Activated naive CD4-positive, alpha-beta T cell treated with anti-CD3 and anti-CD28 coated beads, Interleukin-2, amount 50 U/mL, for 24 hours (primary cell): ENCODE results near the gene PPP2R3B.

Source experiments
- H3K27ac Mint-ChIP-seq: one replicate; pipeline ENCODE4 v1.8.0; 2021; ENCODE audit warnings: mild to moderate bottlenecking, mixed read lengths
- H3K27me3 Mint-ChIP-seq: one replicate; pipeline ENCODE4 v1.8.0; 2021; ENCODE audit warnings: mixed read lengths
- H3K36me3 Mint-ChIP-seq: one replicate; pipeline ENCODE4 v1.8.0; 2021; ENCODE audit warnings: mixed read lengths
- H3K4me1 Mint-ChIP-seq: one replicate; pipeline ENCODE4 v1.8.0; 2021; ENCODE audit warnings: mixed read lengths
- H3K4me3 Mint-ChIP-seq: one replicate; pipeline ENCODE4 v1.8.0; 2021; ENCODE audit warnings: mild to moderate bottlenecking, mixed read lengths
- H3K9me3 Mint-ChIP-seq: one replicate; pipeline ENCODE4 v1.8.0; 2021; ENCODE audit warnings: mixed read lengths

The PPP2R3B gene

GRCh38 chrX:300334-300733 is 86.4 kb downstream of the PPP2R3B start:
- Mint-ChIP-seq H3K27me3 (no peaks in the 10 kb centered on the region), H3K9me3 (no peaks in the 10 kb centered on the region), H3K36me3 (peaks cover 9% of the 10 kb centered on the region), H3K27ac (no peak overlapping the region), H3K4me3 (no peak overlapping the region), H3K4me1 (no peaks in the 10 kb centered on the region)

- H3K36me3 Mint-ChIP-seq, result peaks cover 7% of the 10 kb centered on the region
- H3K4me1 Mint-ChIP-seq, result no peaks in the 10 kb centered on the region
- H3K27me3 Mint-ChIP-seq, result no peaks in the 10 kb centered on the region
- no peak overlapping the region for H3K4me3 Mint-ChIP-seq
- no peak overlapping the region for H3K27ac Mint-ChIP-seq
- H3K9me3 Mint-ChIP-seq, result no peaks in the 10 kb centered on the region
Measured at GRCh38 chrX:298993-299392, 87.7 kb downstream of the PPP2R3B start.

- Mint-ChIP-seq H3K9me3 (no peaks in the 10 kb centered on the region), H3K36me3 (peaks cover 5% of the 10 kb centered on the region), H3K4me1 (no peaks in the 10 kb centered on the region), H3K27me3 (no peaks in the 10 kb centered on the region), H3K27ac (no peak overlapping the region), H3K4me3 (no peak overlapping the region)
Measured at GRCh38 chrX:295136-295535, 91.6 kb downstream of the PPP2R3B start.

GRCh38 chrX:292900-293897 is 93.5 kb downstream of the PPP2R3B start:
- Mint-ChIP-seq H3K4me1 (no peaks in the 10 kb centered on the region), H3K36me3 (peaks cover 5% of the 10 kb centered on the region), H3K4me3 (no peak overlapping the region), H3K9me3 (no peaks in the 10 kb centered on the region), H3K27me3 (no peaks in the 10 kb centered on the region), H3K27ac (no peak overlapping the region)

GRCh38 chrX:291411-291901 is 95.3 kb downstream of the PPP2R3B start:
- Mint-ChIP-seq H3K27me3 (no peaks in the 10 kb centered on the region), H3K27ac (no peak overlapping the region), H3K4me3 (no peak overlapping the region), H3K9me3 (no peaks in the 10 kb centered on the region), H3K36me3 (peaks cover 5% of the 10 kb centered on the region), H3K4me1 (no peaks in the 10 kb centered on the region)

- Mint-ChIP-seq H3K27me3 (no peaks in the 10 kb centered on the region), H3K4me1 (no peaks in the 10 kb centered on the region), H3K27ac (no peak overlapping the region), H3K36me3 (peaks cover 5% of the 10 kb centered on the region), H3K4me3 (no peak overlapping the region), H3K9me3 (no peaks in the 10 kb centered on the region)
Measured at GRCh38 chrX:290476-291166, 96.1 kb downstream of the PPP2R3B start.

GRCh38 chrX:288561-288991 is 98.1 kb downstream of the PPP2R3B start:
- Mint-ChIP-seq H3K4me3 (no peak overlapping the region), H3K27ac (no peak overlapping the region), H3K36me3 (peaks cover 3% of the 10 kb centered on the region), H3K27me3 (no peaks in the 10 kb centered on the region), H3K9me3 (no peaks in the 10 kb centered on the region), H3K4me1 (peaks cover 5% of the 10 kb centered on the region)

- H3K4me3 Mint-ChIP-seq, result no peak overlapping the region
- H3K36me3 Mint-ChIP-seq, result no peaks in the 10 kb centered on the region
- H3K4me1 Mint-ChIP-seq, result peaks cover 5% of the 10 kb centered on the region
- no peak overlapping the region for H3K27ac Mint-ChIP-seq
- no peaks in the 10 kb centered on the region for H3K27me3 Mint-ChIP-seq
- H3K9me3 Mint-ChIP-seq, result no peaks in the 10 kb centered on the region
Measured at GRCh38 chrX:287670-288069, 99.0 kb downstream of the PPP2R3B start.

- Mint-ChIP-seq H3K4me3 (peak overlapping the region; percentile 78), H3K36me3 (no peaks in the 10 kb centered on the region), H3K27ac (no peak overlapping the region), H3K9me3 (no peaks in the 10 kb centered on the region), H3K27me3 (no peaks in the 10 kb centered on the region), H3K4me1 (peaks cover 9% of the 10 kb centered on the region)
Measured at GRCh38 chrX:285076-285677, 101.5 kb downstream of the PPP2R3B start.
